CD4-positive, alpha-beta T cell treated with Interleukin-17A for 4 hours (primary cell): Measurements from ENCODE around the gene SENP1.
"Not testable (repeated sequence)": the region's sequence is repeated elsewhere in the genome, so short reads cannot be mapped to it uniquely, and the experiment has no call there.

Source experiments
- DNase-seq: peaks from one replicate; pipeline ENCODE4 v3.0.0-alpha.2; 2020; ENCODE audit warnings: mixed read lengths

Gene SENP1

GRCh38 chr12:48105867-48106680, at the start of gene SENP1:
SENP1 (minus strand) TSS chr12:48106079; CDS start chr12:48101472, 4,607 bp downstream.
- peak; percentile 90 for DNase-seq

GRCh38 chr12:48151103-48151771, 45.4 kb upstream of the SENP1 start:
- no peak for DNase-seq

- no peak for DNase-seq
Observed at GRCh38 chr12:48145981-48146380, 40.1 kb upstream of the SENP1 start.

- no peak for DNase-seq
Observed at GRCh38 chr12:48143898-48144297, 38.0 kb upstream of the SENP1 start.

- no peak for DNase-seq
Observed at GRCh38 chr12:48142818-48143674, 37.2 kb upstream of the SENP1 start.

- DNase-seq = no peak
Observed at GRCh38 chr12:48135027-48135426, 29.1 kb upstream of the SENP1 start.

GRCh38 chr12:48132826-48133225, 26.9 kb upstream of the SENP1 start:
- DNase-seq = no peak

GRCh38 chr12:48131517-48131916, 25.6 kb upstream of the SENP1 start:
- DNase-seq = no peak

- no peak for DNase-seq
Observed at GRCh38 chr12:48129376-48129775, 23.5 kb upstream of the SENP1 start.

GRCh38 chr12:48128800-48129199, 22.9 kb upstream of the SENP1 start:
- no peak for DNase-seq

GRCh38 chr12:48126953-48127630, 21.2 kb upstream of the SENP1 start:
- DNase-seq = no peak

- no peak for DNase-seq
Observed at GRCh38 chr12:48125985-48126384, 20.1 kb upstream of the SENP1 start.

- DNase-seq = not testable (repeated sequence)
Observed at GRCh38 chr12:48125542-48125941, 19.7 kb upstream of the SENP1 start.

- DNase-seq = no peak
Observed at GRCh38 chr12:48123169-48123568, 17.3 kb upstream of the SENP1 start.

GRCh38 chr12:48122065-48122834, 16.4 kb upstream of the SENP1 start:
- no peak for DNase-seq

GRCh38 chr12:48121522-48121921, 15.6 kb upstream of the SENP1 start:
- no peak for DNase-seq

- no peak for DNase-seq
Observed at GRCh38 chr12:48119834-48120195, 13.9 kb upstream of the SENP1 start.

GRCh38 chr12:48119078-48119833, 13.4 kb upstream of the SENP1 start, which contains the start of gene PFKM:
PFKM (plus strand) TSS chr12:48119364; CDS start chr12:48122775, 3,411 bp downstream.
- peak; percentile 81 for DNase-seq

GRCh38 chr12:48118284-48118871, 12.5 kb upstream of the SENP1 start:
- DNase-seq = no peak

GRCh38 chr12:48115957-48116356, 10.1 kb upstream of the SENP1 start:
- no peak for DNase-seq

- not testable (repeated sequence) for DNase-seq
Observed at GRCh38 chr12:48111312-48111693, 5.4 kb upstream of the SENP1 start.
